ENCODE results near the gene DNM1. TPM values are rescaled to one million over a fixed set of nuclear protein-coding genes. Genes with fewer than 3 reads are reported as not detected.
A peak's percentile ranks its signal among the peaks of the same experiment; 100 is the strongest.

DNM1 gene
- polyA plus RNA-seq, 1 donor = 49.0 TPM

GRCh38 chr9:128244837-128245231 is 41.7 kb downstream of the DNM1 start:
- Histone ChIP-seq H3K27me3 (ENCODE audit: control insufficient read depth, insufficient read depth, low read length) (no peaks in the 10 kb centered on the region), H3K4me3 (ENCODE audit: low read length) (peak overlapping the region; percentile 39), H3K9me3 (ENCODE audit: control insufficient read depth, low read depth, low read length) (no peaks in the 10 kb centered on the region), H3K27ac (ENCODE audit: low read length) (peak overlapping the region; percentile 81), H3K4me1 (ENCODE audit: control insufficient read depth, insufficient read depth, low read length) (peaks cover 6% of the 10 kb centered on the region), H3K36me3 (ENCODE audit: control insufficient read depth, insufficient read depth, low read length) (peaks cover 13% of the 10 kb centered on the region)
- no CpG with 5 or more reads among the region's 18 CpGs for WGBS (ENCODE audit: insufficient coverage, low lambda C conversion rate)
- DNase-seq = peak; percentile 62 to 71

- Histone ChIP-seq H3K9me3 (ENCODE audit: control insufficient read depth, low read depth, low read length) (no peaks in the 10 kb centered on the region), H3K36me3 (ENCODE audit: control insufficient read depth, insufficient read depth, low read length) (peaks cover 11% of the 10 kb centered on the region), H3K4me1 (ENCODE audit: control insufficient read depth, insufficient read depth, low read length) (peaks cover 9% of the 10 kb centered on the region), H3K4me3 (ENCODE audit: low read length) (no peak overlapping the region), H3K27me3 (ENCODE audit: control insufficient read depth, insufficient read depth, low read length) (no peaks in the 10 kb centered on the region), H3K27ac (ENCODE audit: low read length) (peak overlapping the region; percentile 57)
- peak; percentile 38 to 45 for DNase-seq
- no CpG with 5 or more reads among the region's 13 CpGs for WGBS (ENCODE audit: insufficient coverage, low lambda C conversion rate)
Observed at GRCh38 chr9:128245421-128246151, 42.4 kb downstream of the DNM1 start.

- H3K27ac ChIP-seq (ENCODE audit: low read length) = peak overlapping the region; percentile 8
Observed at GRCh38 chr9:128246471-128246870, 43.3 kb downstream of the DNM1 start.

GRCh38 chr9:128247226-128247803 is 44.1 kb downstream of the DNM1 start:
- Histone ChIP-seq H3K9me3 (ENCODE audit: control insufficient read depth, low read depth, low read length) (no peaks in the 10 kb centered on the region), H3K36me3 (ENCODE audit: control insufficient read depth, insufficient read depth, low read length) (peaks cover 5% of the 10 kb centered on the region), H3K27ac (ENCODE audit: low read length) (no peak overlapping the region), H3K4me3 (ENCODE audit: low read length) (no peak overlapping the region), H3K27me3 (ENCODE audit: control insufficient read depth, insufficient read depth, low read length) (no peaks in the 10 kb centered on the region), H3K4me1 (ENCODE audit: control insufficient read depth, insufficient read depth, low read length) (peaks cover 14% of the 10 kb centered on the region)
- 100% methylated on average over 1 of the region's 5 CpGs for WGBS (ENCODE audit: insufficient coverage, low lambda C conversion rate)
- no peak for DNase-seq

More at GRCh38 chr9:128246471-128246870, 43.3 kb downstream of the DNM1 start:
- Histone ChIP-seq H3K9me3 (ENCODE audit: control insufficient read depth, low read depth, low read length) (no peaks in the 10 kb centered on the region), H3K27me3 (ENCODE audit: control insufficient read depth, insufficient read depth, low read length) (no peaks in the 10 kb centered on the region), H3K36me3 (ENCODE audit: control insufficient read depth, insufficient read depth, low read length) (peaks cover 5% of the 10 kb centered on the region), H3K4me1 (ENCODE audit: control insufficient read depth, insufficient read depth, low read length) (peaks cover 14% of the 10 kb centered on the region), H3K4me3 (ENCODE audit: low read length) (no peak overlapping the region)
- DNase-seq = no peak
- WGBS (ENCODE audit: insufficient coverage, low lambda C conversion rate) = no CpG with 5 or more reads among the region's 2 CpGs

- Histone ChIP-seq H3K4me1 (ENCODE audit: control insufficient read depth, insufficient read depth, low read length) (peaks cover 12% of the 10 kb centered on the region), H3K9me3 (ENCODE audit: control insufficient read depth, low read depth, low read length) (no peaks in the 10 kb centered on the region), H3K27me3 (ENCODE audit: control insufficient read depth, insufficient read depth, low read length) (no peaks in the 10 kb centered on the region), H3K36me3 (ENCODE audit: control insufficient read depth, insufficient read depth, low read length) (peaks cover 10% of the 10 kb centered on the region), H3K27ac (ENCODE audit: low read length) (peak overlapping the region; percentile 74), H3K4me3 (ENCODE audit: low read length) (no peak overlapping the region)
- 40% methylated on average over 1 of the region's 8 CpGs for WGBS (ENCODE audit: insufficient coverage, low lambda C conversion rate)
- DNase-seq = no peak
Observed at GRCh38 chr9:128249558-128249907, 46.4 kb downstream of the DNM1 start.

GRCh38 chr9:128249908-128250838 is 47.0 kb downstream of the DNM1 start:
- peaks cover 10% of the 10 kb centered on the region for H3K36me3 ChIP-seq (ENCODE audit: control insufficient read depth, insufficient read depth, low read length)
- H3K27ac ChIP-seq (ENCODE audit: low read length) = peak overlapping the region; percentile 74
- peak; percentile 92 to 94 for DNase-seq
- H3K27me3 ChIP-seq (ENCODE audit: control insufficient read depth, insufficient read depth, low read length) = no peaks in the 10 kb centered on the region
- peak overlapping the region; percentile 59 for H3K4me3 ChIP-seq (ENCODE audit: low read length)
- WGBS (ENCODE audit: insufficient coverage, low lambda C conversion rate) = no CpG with 5 or more reads among the region's 81 CpGs
- H3K9me3 ChIP-seq (ENCODE audit: control insufficient read depth, low read depth, low read length) = no peaks in the 10 kb centered on the region
- H3K4me1 ChIP-seq (ENCODE audit: control insufficient read depth, insufficient read depth, low read length) = peaks cover 11% of the 10 kb centered on the region

GRCh38 chr9:128250839-128251731 is 47.9 kb downstream of the DNM1 start:
- Histone ChIP-seq H3K4me3 (ENCODE audit: low read length) (peak overlapping the region; percentile 23), H3K9me3 (ENCODE audit: control insufficient read depth, low read depth, low read length) (no peaks in the 10 kb centered on the region), H3K36me3 (ENCODE audit: control insufficient read depth, insufficient read depth, low read length) (peaks cover 12% of the 10 kb centered on the region), H3K27ac (ENCODE audit: low read length) (no peak overlapping the region), H3K4me1 (ENCODE audit: control insufficient read depth, insufficient read depth, low read length) (peaks cover 11% of the 10 kb centered on the region), H3K27me3 (ENCODE audit: control insufficient read depth, insufficient read depth, low read length) (no peaks in the 10 kb centered on the region)
- no peak for DNase-seq
- WGBS (ENCODE audit: insufficient coverage, low lambda C conversion rate) = 44% methylated on average over 4 of the region's 43 CpGs

GRCh38 chr9:128251732-128252100 is 48.5 kb downstream of the DNM1 start:
- no peak for DNase-seq
- Histone ChIP-seq H3K9me3 (ENCODE audit: control insufficient read depth, low read depth, low read length) (no peaks in the 10 kb centered on the region), H3K4me3 (ENCODE audit: low read length) (no peak overlapping the region), H3K36me3 (ENCODE audit: control insufficient read depth, insufficient read depth, low read length) (peaks cover 15% of the 10 kb centered on the region), H3K27me3 (ENCODE audit: control insufficient read depth, insufficient read depth, low read length) (no peaks in the 10 kb centered on the region), H3K4me1 (ENCODE audit: control insufficient read depth, insufficient read depth, low read length) (peaks cover 11% of the 10 kb centered on the region), H3K27ac (ENCODE audit: low read length) (no peak overlapping the region)
- WGBS (ENCODE audit: insufficient coverage, low lambda C conversion rate) = no CpG with 5 or more reads among the region's 3 CpGs

- DNase-seq = no peak
- Histone ChIP-seq H3K36me3 (ENCODE audit: control insufficient read depth, insufficient read depth, low read length) (peaks cover 22% of the 10 kb centered on the region), H3K27ac (ENCODE audit: low read length) (no peak overlapping the region), H3K4me1 (ENCODE audit: control insufficient read depth, insufficient read depth, low read length) (peaks cover 11% of the 10 kb centered on the region), H3K9me3 (ENCODE audit: control insufficient read depth, low read depth, low read length) (no peaks in the 10 kb centered on the region), H3K27me3 (ENCODE audit: control insufficient read depth, insufficient read depth, low read length) (no peaks in the 10 kb centered on the region), H3K4me3 (ENCODE audit: low read length) (no peak overlapping the region)
- WGBS (ENCODE audit: insufficient coverage, low lambda C conversion rate) = 100% methylated on average over 2 of the region's 25 CpGs
Observed at GRCh38 chr9:128252317-128253139, 49.3 kb downstream of the DNM1 start.
